NCI-H1417 (cell line): ENCODE results near the gene ZNF883.
"Not testable (repeated sequence)": the region's sequence is repeated elsewhere in the genome, so short reads cannot be mapped to it uniquely, and the experiment has no call there.

Source experiments
- DNase-seq, 3 experiments: peaks; one replicate each; lab custom pipeline; 2025; lab: John Stamatoyannopoulos, UW

The ZNF883 gene

DNA sequence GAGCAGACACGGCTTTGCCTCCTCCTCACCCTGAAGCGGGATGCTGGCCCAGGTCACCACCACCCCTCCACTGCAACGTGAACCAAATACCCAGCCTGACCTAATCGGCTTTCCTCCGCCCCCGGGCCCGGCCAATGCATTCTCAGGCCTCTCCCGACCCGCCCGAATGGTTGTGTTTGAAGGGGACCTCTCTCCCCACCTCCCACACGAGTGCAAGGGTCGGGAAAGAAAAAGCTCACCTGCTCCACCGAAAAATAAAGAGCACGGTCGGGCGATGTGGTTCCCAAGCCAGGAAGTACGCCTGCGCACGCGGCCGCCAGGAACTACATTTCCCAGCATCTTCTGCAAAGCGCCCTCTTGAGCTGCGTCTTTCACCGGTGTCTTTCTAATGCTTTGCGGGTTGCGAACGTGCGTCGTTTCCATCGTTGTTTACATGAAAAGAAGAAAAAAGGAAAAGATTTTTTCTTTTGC lies at the start of gene ZNF883:
TSS of gene ZNF883 (minus strand) at position 282 of the 471 bp plus-strand sequence.
- peak; percentile 50 to 90 (median 80) for DNase-seq

DNA sequence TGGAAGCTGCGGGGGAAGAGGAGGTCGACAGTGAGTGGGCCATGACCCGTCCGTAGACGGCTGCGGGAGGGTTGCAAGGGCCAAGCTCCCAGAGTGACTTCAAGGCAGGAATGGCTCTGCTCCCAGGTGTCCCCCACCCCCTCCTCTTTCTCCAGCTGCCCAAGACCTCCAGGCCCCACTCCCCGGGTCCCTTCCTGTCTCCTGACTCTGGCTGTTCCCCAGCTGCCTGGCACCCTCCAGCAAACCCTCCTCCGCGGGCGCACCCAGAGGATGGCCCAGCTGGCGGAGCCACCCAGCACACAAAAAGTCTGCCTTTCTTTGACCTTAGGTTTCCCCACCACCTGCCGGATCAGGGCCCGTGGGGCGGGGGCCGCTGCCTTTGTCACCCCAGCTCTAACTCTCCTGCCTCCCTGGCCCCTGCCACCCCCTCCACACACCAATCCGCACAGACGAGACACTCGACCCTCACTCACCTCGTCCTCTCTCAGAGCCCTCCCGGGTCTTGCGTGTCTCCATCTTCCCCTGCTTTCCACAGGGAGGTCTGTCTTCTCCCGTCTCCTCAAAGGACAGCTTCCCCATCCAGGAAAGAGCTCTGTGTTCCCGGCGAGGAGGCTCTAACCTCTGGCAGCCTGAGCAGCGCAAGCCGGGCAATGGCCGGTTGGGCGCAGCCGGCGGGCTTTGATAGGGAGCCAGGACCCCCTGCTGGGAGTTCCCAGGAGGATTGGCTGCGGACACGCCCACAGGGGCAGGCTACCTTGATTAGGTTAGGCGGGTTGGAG lies 49.3 kb upstream of the ZNF883 start:
- DNase-seq, result not testable (repeated sequence)

GRCh38 chr9:113059581-113060284 lies 47.7 kb upstream of the ZNF883 start:
- peak in 1 of 3 experiments; percentile 2 for DNase-seq

- no peak for DNase-seq
Measured at GRCh38 chr9:113057193-113057592, 45.2 kb upstream of the ZNF883 start.

GRCh38 chr9:113056191-113057106 lies 44.5 kb upstream of the ZNF883 start, which contains the start of gene ZFP37:
Gene ZFP37, minus strand, starts transcription at chr9:113056724. Its CDS starts 36 bp downstream, at chr9:113056688.
- DNase-seq, result peak; percentile 90 to 98 (median 95)

GRCh38 chr9:113042884-113043657 lies 31.1 kb upstream of the ZNF883 start:
- peak in 1 of 3 experiments; percentile 38 for DNase-seq

DNA sequence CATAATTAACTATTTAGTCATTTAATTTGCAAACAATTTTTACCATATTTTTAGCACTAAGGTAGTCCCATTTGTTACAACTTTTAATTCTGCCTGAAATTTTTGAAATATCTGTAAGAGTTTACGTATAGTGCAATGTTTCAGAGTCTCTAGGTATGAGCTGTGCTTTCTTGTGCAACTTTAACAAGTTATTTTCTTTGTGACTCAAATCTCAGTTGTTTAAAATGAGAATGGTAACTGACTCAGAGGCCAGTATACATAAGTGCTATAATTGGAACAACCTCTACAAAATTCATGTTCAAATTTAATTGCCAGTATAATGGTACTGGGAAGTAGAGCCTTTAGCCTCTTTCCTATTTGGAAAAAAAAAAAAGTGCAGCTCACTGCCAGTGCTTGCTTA lies 14.2 kb upstream of the ZNF883 start:
- DNase-seq, result no peak

DNA sequence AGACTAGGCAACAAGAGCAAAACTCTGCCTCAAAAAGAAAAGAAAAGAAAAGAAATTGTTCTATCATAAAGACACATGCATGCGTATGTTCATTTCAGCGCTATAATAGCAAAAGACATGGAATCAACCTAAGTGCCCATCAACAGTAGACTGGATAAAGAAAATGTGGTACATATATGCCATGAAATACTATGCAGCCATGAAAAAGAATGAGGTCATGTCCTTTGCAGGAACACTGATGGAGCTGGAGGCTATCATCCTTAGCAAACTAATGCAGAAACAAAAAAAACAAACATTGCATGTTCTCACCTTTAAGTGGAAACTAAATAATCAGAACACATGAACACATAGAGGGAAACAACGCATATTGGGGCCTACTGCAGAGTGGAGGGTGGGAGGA lies 6.3 kb upstream of the ZNF883 start:
- DNase-seq, result no peak

DNA sequence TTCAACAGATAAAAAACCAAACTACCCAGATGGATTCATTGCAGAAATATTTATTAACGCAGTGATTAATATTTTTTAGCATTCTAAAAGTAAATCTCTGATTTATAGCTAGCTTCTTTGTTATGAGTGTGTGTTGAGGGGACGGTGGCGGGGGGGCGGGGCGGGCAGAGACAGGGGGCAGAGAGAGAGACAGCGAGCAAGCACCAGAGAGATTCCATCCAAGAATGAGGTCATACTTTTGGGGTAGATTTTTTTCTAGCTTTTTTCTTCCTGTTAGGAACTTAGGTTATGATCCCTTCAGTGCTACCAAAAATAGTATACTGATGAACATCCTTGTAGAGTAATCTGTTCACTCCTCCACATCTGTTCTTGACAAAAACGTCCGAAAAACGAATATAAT lies 500 bp upstream of the ZNF883 start:
- peak in 1 of 3 experiments; percentile 60 for DNase-seq

DNA sequence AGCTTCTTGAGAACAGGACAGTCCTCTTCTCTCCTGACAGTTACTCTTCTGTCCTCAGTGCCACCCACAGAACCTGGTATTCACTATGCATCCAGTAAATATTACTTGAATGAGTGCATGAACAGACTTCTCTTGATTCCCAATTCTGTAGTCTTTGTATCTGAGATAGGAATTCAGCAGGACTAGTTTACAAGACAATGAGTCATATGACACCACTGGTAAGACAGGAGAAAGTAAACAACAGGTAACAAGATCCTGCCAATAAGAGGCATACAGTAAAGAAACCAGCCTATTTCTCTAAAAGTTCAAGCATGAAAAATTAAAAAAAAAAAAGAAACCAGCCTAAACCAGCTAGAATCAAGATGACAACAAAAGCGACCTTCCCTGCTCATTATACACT lies 6.2 kb downstream of the ZNF883 start:
- DNase-seq, result no peak

DNA sequence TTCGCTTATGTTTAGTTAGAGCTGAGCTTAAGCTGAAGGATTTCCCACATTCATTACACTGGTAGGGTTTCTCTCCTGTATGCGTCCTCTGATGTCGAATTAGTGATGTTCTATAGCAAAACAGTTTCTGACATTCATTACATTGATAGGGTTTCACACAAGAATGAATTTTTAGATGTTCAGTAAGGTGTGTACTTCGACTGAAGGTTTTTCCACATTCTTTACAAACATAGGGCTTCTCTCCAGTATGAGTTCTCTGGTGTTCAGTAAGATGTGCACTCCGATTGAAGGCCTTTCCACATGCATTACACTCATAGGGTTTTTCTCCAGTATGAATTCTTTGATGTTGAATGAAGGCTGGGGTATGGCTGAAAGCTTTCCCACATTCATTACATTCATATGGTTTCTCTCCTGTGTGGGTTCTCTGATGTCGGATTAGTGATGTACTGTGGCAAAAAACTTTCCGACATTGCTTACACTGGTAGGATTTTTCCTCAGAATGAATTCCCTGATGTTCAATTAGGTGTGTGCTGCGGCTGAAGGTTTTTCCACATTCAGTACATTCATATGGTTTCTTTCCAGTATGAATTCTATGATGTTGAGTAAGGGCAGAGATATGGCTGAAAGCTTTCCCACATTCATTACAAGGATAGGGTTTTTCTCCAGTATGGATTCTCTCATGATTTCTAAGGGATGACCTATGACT lies 14.6 kb downstream of the ZNF883 start:
- DNase-seq, result no peak

DNA sequence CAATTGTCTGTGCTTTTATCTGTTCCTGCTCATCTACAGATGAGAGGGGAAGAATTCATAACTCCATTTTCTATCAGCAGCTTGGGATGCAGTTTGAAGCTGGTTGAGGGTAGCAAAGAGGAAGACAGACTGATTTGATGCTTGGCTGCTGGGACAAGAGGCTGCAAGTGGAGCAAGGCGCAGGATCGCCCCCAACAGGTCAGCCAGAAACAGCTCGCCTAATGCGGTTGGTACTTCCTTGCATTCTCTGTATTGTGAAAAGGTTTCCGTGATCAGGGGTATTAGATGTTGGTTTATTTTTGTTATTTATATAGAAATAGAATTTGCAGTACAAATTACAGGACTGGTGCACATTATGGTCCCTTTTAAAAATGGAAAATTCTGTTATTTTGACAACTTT lies 40.6 kb downstream of the ZNF883 start:
- DNase-seq, result peak in 2 of 3 experiments; percentile 8 to 48

GRCh38 chr9:112970939-112971338 lies 41.1 kb downstream of the ZNF883 start:
- peak in 1 of 3 experiments; percentile 48 for DNase-seq

GRCh38 chr9:112969730-112970129 lies 42.3 kb downstream of the ZNF883 start:
- DNase-seq, result no peak

- DNase-seq, result no peak
Measured at GRCh38 chr9:112955550-112955949, 56.4 kb downstream of the ZNF883 start.

- DNase-seq, result no peak
Measured at GRCh38 chr9:112945620-112946208, 66.3 kb downstream of the ZNF883 start.

- no peak for DNase-seq
Measured at GRCh38 chr9:112939418-112939817, 72.6 kb downstream of the ZNF883 start.

DNA sequence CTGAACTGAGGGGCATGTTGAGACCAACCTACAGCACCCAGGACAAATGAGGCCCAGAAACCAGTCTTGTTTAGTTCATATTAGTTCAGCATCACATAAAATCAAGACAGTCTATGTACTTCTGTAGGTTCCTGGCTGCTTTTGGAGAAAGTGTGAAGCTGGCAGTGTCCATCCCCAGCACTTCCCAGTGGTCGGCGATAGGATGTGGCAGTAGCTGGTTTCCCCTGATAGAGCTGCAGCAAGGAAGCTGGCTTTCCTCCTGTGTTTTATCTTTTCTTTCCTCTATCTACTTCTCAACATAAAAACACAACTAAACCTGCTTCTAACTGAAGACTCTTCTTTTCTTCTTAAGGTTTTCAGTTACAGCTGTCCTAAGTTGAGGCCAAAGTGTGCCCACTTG lies 78.3 kb downstream of the ZNF883 start:
- DNase-seq, result no peak

DNA sequence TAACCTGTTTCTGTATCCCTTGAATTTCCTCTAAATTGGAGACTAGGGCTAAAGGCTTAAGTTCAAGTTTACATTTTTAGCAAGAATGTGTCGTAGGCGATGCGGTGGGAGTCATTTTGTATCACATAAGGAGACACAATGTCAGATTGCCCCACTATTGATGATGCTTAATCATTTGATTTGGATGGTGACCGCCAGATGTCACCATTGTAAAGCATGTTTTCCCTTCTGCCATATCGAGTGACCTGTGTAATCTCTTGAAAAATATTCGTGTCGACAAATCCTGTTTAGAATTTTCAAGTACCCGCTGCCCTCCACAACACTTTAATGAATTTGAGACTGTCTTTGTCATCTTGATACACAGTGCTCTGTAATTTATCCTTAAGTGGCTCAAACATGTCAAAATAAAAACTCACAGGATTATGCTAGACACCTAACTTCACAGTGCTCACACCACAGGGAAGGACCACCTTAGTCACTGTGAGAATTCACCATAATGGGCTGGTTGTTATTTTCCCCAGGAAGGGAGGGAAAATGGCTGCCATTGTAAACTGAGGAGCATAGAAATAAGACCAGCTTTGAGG lies 86.8 kb downstream of the ZNF883 start:
- DNase-seq, result peak; percentile 21 to 89 (median 48)

DNA sequence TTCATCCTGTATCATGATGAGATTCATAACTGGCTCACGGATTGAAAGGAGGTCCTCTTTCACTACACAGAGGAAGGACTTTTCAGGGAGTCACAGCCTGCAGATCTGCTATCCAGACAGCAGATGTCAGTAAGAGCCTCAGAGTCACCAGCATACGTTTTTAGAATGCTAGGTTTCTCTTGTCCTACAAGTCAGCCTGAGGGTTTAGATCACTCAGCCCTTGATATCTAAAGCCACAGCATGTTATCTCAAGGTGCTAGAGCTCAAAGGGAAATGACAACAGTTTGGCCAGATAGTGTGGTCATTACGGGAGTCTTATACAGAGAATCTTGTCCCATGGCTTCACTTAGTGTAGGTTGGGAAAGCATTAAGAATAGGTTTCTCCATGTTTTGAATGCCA lies 90.4 kb downstream of the ZNF883 start:
- peak in 2 of 3 experiments; percentile 1 to 50 for DNase-seq
